ENCODE measurements around the gene RSPH9. TPM values are rescaled to one million over a fixed set of nuclear protein-coding genes. Genes with fewer than 3 reads are reported as not detected.

The RSPH9 gene
- total RNA-seq, 1 donor from 2014 or later: 0.30 TPM

DNA sequence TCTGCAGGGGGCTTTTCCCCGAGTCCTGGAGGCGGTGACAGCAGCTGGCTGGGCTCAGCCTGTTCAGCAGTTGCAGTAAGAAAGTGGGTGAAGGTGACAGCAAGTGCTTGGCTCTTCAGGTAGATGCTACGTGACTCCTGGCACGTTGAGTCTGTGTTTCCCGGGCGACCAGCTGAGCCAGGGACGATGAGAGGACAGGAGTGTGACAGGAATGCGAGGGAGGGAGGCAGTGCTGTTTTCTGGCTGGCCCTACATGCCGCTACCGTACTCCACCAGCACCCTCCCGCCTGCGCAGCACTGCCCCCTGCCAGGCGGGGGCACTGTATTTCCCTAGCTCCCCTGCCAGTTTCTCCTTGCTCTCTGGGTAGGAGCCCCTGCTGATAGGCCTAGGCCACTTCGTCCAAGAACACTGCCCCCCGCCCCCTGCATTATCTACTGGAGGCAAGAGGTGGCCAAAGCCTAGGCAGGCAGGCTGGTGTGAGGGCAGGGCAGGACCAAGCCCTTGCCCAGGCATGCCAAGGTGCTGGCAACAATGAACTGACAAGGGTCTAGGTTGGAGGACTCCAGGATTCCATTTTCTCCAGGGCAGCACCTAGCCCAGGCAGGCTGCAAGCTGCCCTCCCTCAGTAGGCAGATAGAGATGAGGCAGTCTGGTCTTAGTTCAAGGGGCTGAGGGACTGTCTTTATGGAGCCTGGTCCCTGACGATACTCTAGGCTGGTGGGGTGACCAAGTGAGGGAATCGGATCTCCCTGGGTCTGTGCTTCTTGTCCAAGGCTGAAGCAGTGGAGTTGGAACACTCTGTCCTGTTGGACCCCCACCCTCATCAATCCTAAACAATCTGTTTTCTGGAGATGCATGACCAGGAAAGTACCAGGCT is 23.6 kb downstream of the RSPH9 start:
- DNase-seq: no peak

DNA sequence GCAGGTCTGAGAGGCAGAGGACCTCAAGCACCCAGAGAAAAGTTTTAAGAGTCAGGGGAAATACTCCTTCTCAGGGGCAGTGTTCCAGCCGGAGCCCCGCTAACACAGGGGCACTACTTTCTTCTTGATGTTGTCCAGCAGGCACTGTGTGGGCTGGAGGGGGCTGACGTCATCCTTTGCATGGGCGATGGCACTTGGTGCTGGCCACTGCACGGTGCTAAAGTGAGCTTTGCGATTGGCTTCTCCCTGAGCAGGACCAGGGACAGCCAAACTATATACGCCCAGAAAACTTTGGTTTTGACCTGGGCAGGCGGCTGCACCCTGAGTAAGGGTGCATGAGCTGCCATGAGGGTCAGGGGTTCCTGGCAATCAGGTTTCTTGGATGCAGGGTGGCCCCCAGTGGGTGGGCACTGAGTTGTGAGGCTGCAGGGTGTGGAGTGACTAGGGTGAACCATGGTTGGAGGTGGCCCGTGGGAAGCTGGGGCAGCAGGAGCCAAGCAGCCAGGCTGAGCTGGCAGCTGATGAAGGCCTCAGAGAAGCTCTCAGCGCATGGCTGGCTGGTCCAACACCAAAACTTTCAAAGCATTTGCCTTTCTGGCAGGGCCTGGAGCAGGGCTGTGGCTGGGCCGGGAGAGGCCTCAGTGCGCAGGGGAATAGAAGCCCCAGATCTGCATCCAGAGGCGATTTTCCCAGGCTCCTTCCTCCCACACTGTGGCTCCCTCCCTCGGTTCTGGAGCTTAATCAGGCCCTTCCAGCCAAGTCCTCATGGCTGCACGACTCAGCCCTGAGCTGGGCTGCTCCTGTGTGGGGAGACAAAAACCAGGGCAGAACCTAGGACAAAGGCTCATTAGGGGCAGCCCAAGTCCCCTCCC is 24.4 kb downstream of the RSPH9 start:
- peak; percentile 55 for DNase-seq

DNA sequence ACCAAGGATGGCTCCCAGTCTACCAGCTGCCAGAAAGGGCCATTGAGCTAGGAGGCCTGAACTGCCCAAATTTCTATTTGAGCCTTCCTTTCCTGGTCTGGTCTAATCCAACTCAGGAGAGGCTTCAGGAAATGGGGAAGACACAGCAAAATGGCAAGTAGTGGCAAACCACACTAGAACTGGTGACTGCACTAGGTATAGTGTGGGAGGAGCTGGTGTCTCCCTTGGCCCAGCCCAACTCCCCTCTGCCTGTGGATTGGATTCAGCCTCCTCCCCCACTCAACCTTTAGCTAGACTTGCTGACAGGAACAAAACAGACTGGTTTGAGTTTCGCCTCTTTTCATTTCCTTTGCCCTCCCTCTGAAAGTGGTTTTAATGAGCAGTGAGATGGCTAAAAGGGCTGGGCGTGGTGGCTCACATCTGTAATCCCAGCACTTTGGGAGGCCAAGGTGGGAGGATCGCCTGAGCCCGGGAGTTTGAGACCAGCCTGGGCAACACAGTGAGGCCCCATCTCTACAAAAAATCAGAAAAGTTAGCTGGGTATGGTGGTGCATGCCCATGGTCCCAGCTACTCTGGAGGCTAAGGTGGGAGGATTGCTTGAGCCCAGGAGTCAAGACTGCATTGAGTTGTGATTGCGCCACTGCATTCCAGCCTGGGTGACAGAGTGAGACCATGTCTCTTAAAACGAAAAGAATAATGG is 25.2 kb downstream of the RSPH9 start:
- no peak for DNase-seq

DNA sequence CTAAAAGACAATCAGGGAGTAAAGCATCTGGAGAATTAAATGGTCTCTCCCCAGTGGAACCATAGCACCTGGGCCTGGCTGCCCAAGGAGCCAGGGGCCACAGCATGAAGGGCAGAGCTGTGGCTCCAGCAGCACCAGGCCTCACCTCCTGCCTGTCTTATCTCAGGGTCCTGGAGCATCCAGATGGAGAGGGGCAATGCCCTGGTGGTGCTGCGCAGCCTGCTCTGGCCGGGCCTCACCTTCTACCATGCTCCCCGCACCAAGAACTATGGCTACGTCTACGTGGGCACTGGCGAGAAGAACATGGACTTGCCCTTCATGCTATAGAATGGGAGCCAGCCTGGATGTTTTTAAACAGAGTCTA is 25.8 kb downstream of the RSPH9 start:
- DNase-seq: no peak

DNA sequence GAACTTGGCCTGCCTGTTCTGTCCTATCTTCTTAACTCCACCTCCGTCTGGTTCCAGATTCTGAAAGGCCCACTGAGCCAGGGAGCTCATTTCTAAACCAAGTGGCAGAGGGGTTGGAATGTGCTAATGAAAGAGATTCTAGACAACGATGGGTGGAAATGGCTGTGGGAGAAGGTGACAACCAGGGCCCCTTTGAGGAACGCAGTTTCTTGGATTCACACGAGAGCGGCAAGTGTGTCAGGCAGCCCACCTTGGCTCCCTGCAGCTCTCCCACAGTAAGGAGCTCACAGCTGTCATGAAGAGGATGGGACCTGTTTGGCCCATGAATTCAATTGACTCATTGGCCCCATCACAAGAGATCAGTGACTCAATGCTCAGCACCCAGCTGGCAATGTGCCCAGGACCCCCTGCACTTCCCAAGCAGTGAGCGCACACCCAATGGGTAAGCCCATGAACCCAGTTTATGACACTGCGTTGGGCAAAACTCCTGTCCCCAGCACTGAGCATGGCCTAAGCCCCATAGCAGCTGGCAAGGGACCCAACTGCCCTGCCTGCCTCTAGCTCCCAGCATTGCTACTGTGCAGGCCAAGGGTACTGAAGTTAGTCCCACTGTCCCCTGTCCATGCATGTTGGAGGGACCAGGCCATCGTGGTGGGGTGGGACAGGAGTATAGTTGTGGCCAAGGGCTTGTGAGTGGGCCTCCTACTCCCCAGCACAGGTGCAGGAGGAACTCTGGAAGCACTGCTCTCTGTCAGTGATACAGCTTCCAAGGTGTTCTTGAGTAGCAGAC is 26.4 kb downstream of the RSPH9 start:
- DNase-seq: no peak

DNA sequence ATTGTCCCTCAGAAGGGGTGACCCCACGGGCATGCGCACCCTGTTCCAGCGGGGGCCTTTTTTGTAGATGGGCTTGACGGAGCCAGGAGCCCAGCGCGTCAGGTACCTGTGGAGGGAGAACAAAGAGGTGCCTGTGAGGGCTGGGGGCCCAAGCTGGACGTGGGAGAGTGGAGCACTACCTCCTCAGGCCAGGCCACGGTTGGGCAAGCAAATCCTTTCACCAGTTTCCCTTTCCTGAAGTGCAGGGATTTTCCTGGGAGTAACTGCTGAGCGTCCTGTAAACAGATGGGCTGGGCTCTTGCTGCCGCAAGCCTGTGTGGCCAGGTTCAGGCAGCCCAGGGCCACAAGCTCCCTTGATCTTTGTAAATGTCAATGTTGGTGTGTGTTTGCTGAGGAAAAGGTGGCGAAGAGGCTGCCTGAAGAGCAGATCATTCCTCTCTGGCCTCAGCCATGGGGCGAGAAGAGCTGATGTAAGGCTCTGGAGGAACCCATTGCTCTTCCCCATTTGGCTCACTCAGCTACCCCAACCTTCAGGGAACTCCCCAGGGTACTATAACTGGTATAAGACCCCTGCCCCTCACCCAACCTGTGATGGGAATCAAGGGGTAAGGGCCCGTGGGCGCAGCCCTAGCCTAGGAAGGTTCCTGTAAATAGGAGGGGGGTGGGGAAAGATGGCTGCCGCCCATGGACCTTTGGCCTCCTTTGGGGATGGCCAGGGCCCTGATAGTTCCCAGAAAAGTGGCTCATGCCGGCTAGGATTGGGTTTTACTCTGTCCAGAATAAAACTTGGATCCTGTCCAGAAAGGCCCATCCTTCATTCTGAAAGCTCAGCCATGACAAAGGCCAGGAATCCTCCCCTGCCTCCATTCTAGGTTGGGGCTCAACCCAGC is 27.2 kb downstream of the RSPH9 start:
- no peak for DNase-seq

DNA sequence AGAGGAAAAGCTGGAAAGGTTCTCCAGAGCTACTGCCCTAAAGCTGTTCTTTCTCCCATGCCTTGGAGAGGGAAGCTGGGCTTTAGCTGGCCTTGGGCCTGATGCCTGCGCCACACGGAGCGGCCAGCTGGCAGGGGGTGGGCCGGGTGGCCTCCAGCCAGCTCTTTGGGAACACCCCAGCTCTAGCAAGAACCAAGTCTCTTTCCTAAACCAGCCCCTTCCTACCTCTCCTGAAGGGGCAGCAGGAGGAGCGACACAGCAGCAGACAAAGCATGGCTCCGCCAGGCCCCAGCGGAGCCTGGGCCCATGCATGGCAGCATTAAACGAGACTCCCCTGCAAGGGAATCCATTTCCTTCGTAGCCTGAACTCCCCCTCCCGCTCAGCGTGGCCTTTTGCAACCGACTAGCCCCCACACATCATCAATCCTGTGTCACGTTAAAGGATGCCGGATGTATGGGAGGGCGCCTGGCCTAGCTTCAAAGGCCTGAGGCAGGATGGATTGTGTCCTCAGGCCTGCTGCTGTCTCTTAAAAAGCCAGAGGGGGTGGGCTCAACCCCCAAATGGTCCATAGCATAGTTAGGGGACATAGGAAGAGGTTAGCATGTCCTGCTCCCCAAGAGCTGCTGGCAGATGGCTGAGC is 28.7 kb downstream of the RSPH9 start:
- DNase-seq: no peak

- DNase-seq: no peak
These were observed 29.5 kb downstream of the RSPH9 start for GRCh38 chr6:43674291-43674690.

- no peak for DNase-seq
These were observed 30.1 kb downstream of the RSPH9 start for GRCh38 chr6:43674921-43675320.

GRCh38 chr6:43676962-43677606 is 32.2 kb downstream of the RSPH9 start:
- DNase-seq: no peak

DNA sequence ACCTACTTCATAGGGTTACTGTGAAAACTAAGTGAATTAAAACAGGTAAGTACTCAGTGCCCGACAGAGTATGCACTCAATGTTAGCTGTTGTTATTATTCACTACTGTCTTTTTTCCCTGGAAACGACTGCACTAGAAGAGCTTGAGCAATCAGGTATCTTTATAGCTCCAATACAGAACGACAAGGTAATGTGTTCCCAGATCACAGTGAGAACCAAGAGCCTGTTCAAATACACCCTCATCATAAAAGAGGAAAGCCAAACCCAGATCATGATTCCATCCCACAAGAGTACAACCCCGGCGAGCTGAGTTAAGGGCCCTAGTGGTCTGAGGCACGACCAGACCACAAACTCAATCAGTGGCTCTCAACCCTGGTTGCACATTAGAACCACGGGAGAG is 32.9 kb downstream of the RSPH9 start:
- DNase-seq: no peak

GRCh38 chr6:43678341-43678740 is 33.5 kb downstream of the RSPH9 start:
- no peak for DNase-seq

- DNase-seq: no peak
These were observed 34.2 kb downstream of the RSPH9 start for GRCh38 chr6:43679057-43679456.

DNA sequence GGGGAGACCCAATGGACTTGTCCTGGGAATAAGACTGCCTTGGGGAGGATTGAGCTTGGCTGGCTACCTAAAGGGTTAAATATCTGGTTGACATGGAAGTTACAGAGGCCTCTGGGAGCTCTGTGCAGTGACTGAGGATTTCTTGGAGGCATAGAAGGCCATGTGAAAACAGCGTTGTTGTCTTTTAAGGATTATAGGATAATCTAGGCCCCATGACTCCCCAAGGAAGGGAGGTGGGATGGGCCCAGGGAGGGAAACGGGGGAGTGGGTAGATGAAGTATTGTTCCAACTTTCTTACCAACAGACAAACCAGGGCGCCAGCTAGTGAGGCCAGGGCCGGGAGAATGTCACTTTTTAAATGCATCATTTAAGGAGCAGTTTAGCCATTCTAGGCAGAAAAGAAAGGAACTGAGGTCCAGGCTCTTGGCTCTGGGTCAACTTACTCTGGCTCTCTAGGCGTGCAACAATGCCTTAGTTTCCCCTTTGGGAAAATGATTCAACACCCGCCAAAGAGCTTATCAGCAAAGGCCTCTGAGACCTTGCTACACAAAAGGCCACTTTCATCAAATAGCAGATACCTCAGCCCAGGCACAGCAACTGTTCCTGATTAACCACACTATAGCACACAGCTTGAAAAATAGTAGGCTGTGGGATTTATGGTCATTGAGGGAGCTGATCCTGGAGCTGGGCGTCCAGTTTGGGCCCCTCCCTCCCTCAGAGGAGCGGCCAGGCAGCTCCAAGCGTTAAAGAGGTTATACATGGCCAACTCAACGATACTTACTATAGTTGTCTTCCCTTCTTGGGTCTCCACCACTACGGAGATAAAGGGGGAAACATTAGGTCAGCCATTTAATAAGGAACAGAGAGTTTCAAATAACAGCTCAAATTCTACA is 35.7 kb downstream of the RSPH9 start:
- peak; percentile 82 for DNase-seq

GRCh38 chr6:43681303-43681702 is 36.5 kb downstream of the RSPH9 start:
- DNase-seq: no peak

- DNase-seq: no peak
These were observed 38.0 kb downstream of the RSPH9 start for GRCh38 chr6:43682724-43683429.

DNA sequence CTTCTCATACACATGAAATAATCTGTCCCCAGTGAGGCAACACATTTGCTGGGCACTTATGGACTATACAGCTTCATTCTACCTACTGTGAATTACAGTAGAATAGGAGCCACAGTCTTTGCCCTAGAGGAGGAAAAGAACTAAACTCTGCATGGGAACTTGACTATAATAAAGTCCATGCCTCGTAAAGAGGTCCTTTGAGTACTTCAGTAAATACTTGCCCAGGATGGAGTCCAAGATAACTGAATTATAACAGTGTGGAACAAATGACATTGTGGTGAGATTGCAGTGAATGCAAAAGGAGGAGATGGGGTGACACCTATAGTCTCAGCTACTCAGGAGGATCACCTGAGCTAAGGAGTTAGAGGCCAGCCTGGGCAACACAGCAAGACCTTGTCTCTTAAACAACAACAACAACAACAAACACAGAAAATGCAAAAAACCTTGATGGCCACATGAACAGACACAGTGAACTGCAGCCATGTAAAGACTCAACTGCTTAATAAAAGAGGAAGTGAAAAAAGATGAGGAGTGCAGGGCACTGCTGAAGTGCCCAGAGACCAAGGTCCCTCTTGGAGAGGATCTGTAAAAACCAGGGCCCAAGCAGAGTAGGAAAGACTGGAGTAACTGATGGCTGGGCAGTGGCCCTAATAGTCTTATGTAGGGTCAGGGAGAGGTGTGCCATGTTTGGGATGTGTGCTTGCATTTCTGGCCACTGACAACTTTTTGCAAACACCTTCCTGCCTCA is 39.0 kb downstream of the RSPH9 start:
- DNase-seq: no peak
